Prostate gland (tissue), 2 donors: ENCODE measurements around the gene PHTF2.

Source experiments
- POLR2A ChIP-seq: fragments of 450-650 bp; IDR thresholded peaks from one replicate; pipeline ENCODE4 v1.6.1; 2016; ENCODE audit warnings: antibody characterized with exemption, mild to moderate bottlenecking
- POLR2AphosphoS5 ChIP-seq: sonication (generic); formaldehyde crosslinking; IDR thresholded peaks from one replicate; pipeline ENCODE4 v1.6.1; 2017; ENCODE audit warnings: antibody characterized with exemption
- TF ChIP-seq, protein P1 (sequence below), 4 experiments: fragments of 200-600 bp in 2 of 4; fragments of 450-650 bp in 2 of 4; sonication (generic) in 2 of 4; IDR thresholded peaks; 1 replicate in 3 of 4; 2 replicates in 1 of 4; pipeline ENCODE4 v1.5.1; 2016 to 2019; ENCODE audit warnings: antibody characterized with exemption in 4 of 4, mild to moderate bottlenecking in 2 of 4, moderate library complexity in 2 of 4

GRCh38 chr7:77908664-77909063 lies 110.1 kb downstream of the PHTF2 start:
- no peak for TF ChIP-seq POLR2A
- no peak for TF ChIP-seq POLR2AphosphoS5
- TF ChIP-seq, protein P1, sequence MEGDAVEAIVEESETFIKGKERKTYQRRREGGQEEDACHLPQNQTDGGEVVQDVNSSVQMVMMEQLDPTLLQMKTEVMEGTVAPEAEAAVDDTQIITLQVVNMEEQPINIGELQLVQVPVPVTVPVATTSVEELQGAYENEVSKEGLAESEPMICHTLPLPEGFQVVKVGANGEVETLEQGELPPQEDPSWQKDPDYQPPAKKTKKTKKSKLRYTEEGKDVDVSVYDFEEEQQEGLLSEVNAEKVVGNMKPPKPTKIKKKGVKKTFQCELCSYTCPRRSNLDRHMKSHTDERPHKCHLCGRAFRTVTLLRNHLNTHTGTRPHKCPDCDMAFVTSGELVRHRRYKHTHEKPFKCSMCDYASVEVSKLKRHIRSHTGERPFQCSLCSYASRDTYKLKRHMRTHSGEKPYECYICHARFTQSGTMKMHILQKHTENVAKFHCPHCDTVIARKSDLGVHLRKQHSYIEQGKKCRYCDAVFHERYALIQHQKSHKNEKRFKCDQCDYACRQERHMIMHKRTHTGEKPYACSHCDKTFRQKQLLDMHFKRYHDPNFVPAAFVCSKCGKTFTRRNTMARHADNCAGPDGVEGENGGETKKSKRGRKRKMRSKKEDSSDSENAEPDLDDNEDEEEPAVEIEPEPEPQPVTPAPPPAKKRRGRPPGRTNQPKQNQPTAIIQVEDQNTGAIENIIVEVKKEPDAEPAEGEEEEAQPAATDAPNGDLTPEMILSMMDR (IDR thresholded peaks at IDR 0.05): no peak
